GM18499 (cell line): ENCODE data around the gene MEIOB.
"Not testable (repeated sequence)": the region's sequence is repeated elsewhere in the genome, so short reads cannot be mapped to it uniquely, and the experiment has no call there.

Source experiments
- ATAC-seq: cut with Tn5 transposase; IDR thresholded peaks from one replicate; pipeline ENCODE4 v1.9.1; 2021; ENCODE audit warnings: moderate number of reproducible peaks; ENCODE audit not compliant: insufficient read depth, unreplicated experiment

Gene MEIOB

GRCh38 chr16:1908184-1908583 lies 36.2 kb upstream of the MEIOB start:
- ATAC-seq: no peak

- no peak for ATAC-seq
Observed at GRCh38 chr16:1907226-1907860, 35.4 kb upstream of the MEIOB start.

- no peak for ATAC-seq
Observed at GRCh38 chr16:1906846-1907165, 34.8 kb upstream of the MEIOB start.

- ATAC-seq: no peak
Observed at GRCh38 chr16:1906055-1906845, 34.3 kb upstream of the MEIOB start.

GRCh38 chr16:1903845-1904840 lies 32.2 kb upstream of the MEIOB start:
- no peak for ATAC-seq

- no peak for ATAC-seq
Observed at GRCh38 chr16:1903220-1903574, 31.2 kb upstream of the MEIOB start.

GRCh38 chr16:1902547-1903219 lies 30.7 kb upstream of the MEIOB start:
- no peak for ATAC-seq

GRCh38 chr16:1900452-1900774 lies 28.4 kb upstream of the MEIOB start:
- no peak for ATAC-seq

- no peak for ATAC-seq
Observed at GRCh38 chr16:1899641-1900451, 27.9 kb upstream of the MEIOB start.

GRCh38 chr16:1897692-1898091 lies 25.7 kb upstream of the MEIOB start:
- not testable (repeated sequence) for ATAC-seq

GRCh38 chr16:1895949-1896675 lies 24.1 kb upstream of the MEIOB start:
- no peak for ATAC-seq

- ATAC-seq: no peak
Observed at GRCh38 chr16:1895068-1895467, 23.1 kb upstream of the MEIOB start.

- ATAC-seq: no peak
Observed at GRCh38 chr16:1890708-1891050, 18.7 kb upstream of the MEIOB start.

- no peak for ATAC-seq
Observed at GRCh38 chr16:1890024-1890707, 18.2 kb upstream of the MEIOB start.

GRCh38 chr16:1887711-1888354 lies 15.9 kb upstream of the MEIOB start:
- no peak for ATAC-seq

GRCh38 chr16:1884889-1885288 lies 12.9 kb upstream of the MEIOB start:
- no peak for ATAC-seq

GRCh38 chr16:1884155-1884760 lies 12.3 kb upstream of the MEIOB start:
- ATAC-seq: no peak

- not testable (repeated sequence) for ATAC-seq
Observed at GRCh38 chr16:1881172-1881571, 9.2 kb upstream of the MEIOB start.
